Activated B cell treated with CpG ODN at 0.5 μM for 24 hours (primary cell): ENCODE results near the gene DPF3. TPM values are rescaled to one million over a fixed set of nuclear protein-coding genes. Genes with fewer than 3 reads are reported as not detected.

Experiments
- ATAC-seq: fragments of 200-7000 bp; cut with Tn5 transposase; one replicate; pipeline ENCODE4 v1.10.0; 2021; ENCODE audit warnings: low read depth, mild to moderate bottlenecking, moderate library complexity
- CTCF ChIA-PET: fragments of 350-600 bp; sonication (Branson Sonifier 250); formaldehyde crosslinking; loops from one replicate; lab custom pipeline; 2021; ENCODE audit warnings: antibody characterized with exemption; lab: Charles Lee
- POLR2A ChIA-PET: fragments of 350-600 bp; sonication (Branson Sonifier 250); formaldehyde crosslinking; loops from one replicate; lab custom pipeline; 2021; ENCODE audit warnings: antibody characterized with exemption; lab: Charles Lee
- DNase-seq: peaks from one replicate; pipeline ENCODE4 v3.0.0; 2022
- H3K27ac Mint-ChIP-seq: one replicate; pipeline ENCODE4 v1.8.0; 2020; ENCODE audit warnings: mixed read lengths
- H3K27me3 Mint-ChIP-seq: one replicate; pipeline ENCODE4 v1.8.0; 2021; ENCODE audit warnings: mixed read lengths
- H3K36me3 Mint-ChIP-seq: one replicate; pipeline ENCODE4 v1.8.0; 2021; ENCODE audit warnings: low read depth, mixed read lengths
- H3K4me1 Mint-ChIP-seq: one replicate; pipeline ENCODE4 v1.8.0; 2021; ENCODE audit warnings: mixed read lengths
- H3K4me3 Mint-ChIP-seq: one replicate; pipeline ENCODE4 v1.8.0; 2020; ENCODE audit warnings: mild to moderate bottlenecking, mixed read lengths
- H3K9me3 Mint-ChIP-seq: one replicate; pipeline ENCODE4 v1.8.0; 2020; ENCODE audit warnings: mixed read lengths
- CTCF ChIP-seq: fragments of 200-600 bp; IDR thresholded peaks from one replicate; pipeline ENCODE4 v1.8.0; 2022; ENCODE audit warnings: antibody characterized with exemption, mild to moderate bottlenecking
- intact Hi-C: fragments of 100-400 bp; cut with micrococcal nuclease; formaldehyde crosslinking; loops from one replicate; pipeline ENCODE4 v1.15.1; 2024
- total RNA-seq: library from RNA; stranded (reverse); gene quantifications from 2 replicates; pipeline ENCODE4 v1.2.3, GENCODE V29; 2022

DPF3 gene
- total RNA-seq, 1 donor from 2014 or later, result 3.5 TPM

GRCh38 chr14:72708708-72709475 lies 185.0 kb downstream of the DPF3 start:
- POLR2A ChIA-PET, result no interaction called here
- no peak for TF ChIP-seq CTCF
- no peak for ATAC-seq

GRCh38 chr14:72708222-72708621 lies 185.7 kb downstream of the DPF3 start:
- Mint-ChIP-seq H3K36me3 (peaks cover 25% of the 10 kb centered on the region), H3K4me1 (peaks cover 9% of the 10 kb centered on the region), H3K9me3 (no peaks in the 10 kb centered on the region), H3K27me3 (no peaks in the 10 kb centered on the region), H3K27ac (no peak overlapping the region), H3K4me3 (no peak overlapping the region)
- ChIA-PET CTCF (no interaction called here), POLR2A (no interaction called here)
- ATAC-seq, result no peak
- intact Hi-C loops, result no loop called here
- no peak for DNase-seq
- no peak for TF ChIP-seq CTCF

More at GRCh38 chr14:72708708-72709475, 185.0 kb downstream of the DPF3 start:
- H3K4me1 Mint-ChIP-seq, result peaks cover 16% of the 10 kb centered on the region
- no peak overlapping the region for H3K4me3 Mint-ChIP-seq
- H3K36me3 Mint-ChIP-seq, result peaks cover 25% of the 10 kb centered on the region
- no peaks in the 10 kb centered on the region for H3K27me3 Mint-ChIP-seq
- no peak overlapping the region for H3K27ac Mint-ChIP-seq
- no peaks in the 10 kb centered on the region for H3K9me3 Mint-ChIP-seq
- intact Hi-C loops, result no loop called here
- no peak for DNase-seq
- CTCF ChIA-PET, result no interaction called here

- Mint-ChIP-seq H3K9me3 (no peaks in the 10 kb centered on the region), H3K4me1 (peaks cover 2% of the 10 kb centered on the region), H3K27ac (no peak overlapping the region), H3K4me3 (no peak overlapping the region), H3K27me3 (no peaks in the 10 kb centered on the region), H3K36me3 (peaks cover 20% of the 10 kb centered on the region)
- TF ChIP-seq CTCF, result no peak
- DNase-seq, result no peak
- CTCF ChIA-PET, result no interaction called here
- POLR2A ChIA-PET, result no interaction called here
- no peak for ATAC-seq
- intact Hi-C loops, result no loop called here
Observed at GRCh38 chr14:72706485-72706884, 187.4 kb downstream of the DPF3 start.

GRCh38 chr14:72704502-72704901 lies 189.4 kb downstream of the DPF3 start:
- no peaks in the 10 kb centered on the region for H3K27me3 Mint-ChIP-seq
- intact Hi-C loops, result no loop called here
- H3K4me3 Mint-ChIP-seq, result no peak overlapping the region
- peaks cover 14% of the 10 kb centered on the region for H3K4me1 Mint-ChIP-seq
- peaks cover 12% of the 10 kb centered on the region for H3K36me3 Mint-ChIP-seq
- ATAC-seq (no peak), DNase-seq (no peak)
- no peak for TF ChIP-seq CTCF
- ChIA-PET POLR2A (no interaction called here), CTCF (no interaction called here)
- no peaks in the 10 kb centered on the region for H3K9me3 Mint-ChIP-seq
- no peak overlapping the region for H3K27ac Mint-ChIP-seq

- H3K36me3 Mint-ChIP-seq, result peaks cover 9% of the 10 kb centered on the region
- DNase-seq, result no peak
- H3K27ac Mint-ChIP-seq, result no peak overlapping the region
Observed at GRCh38 chr14:72701605-72702004, 192.3 kb downstream of the DPF3 start.

More at GRCh38 chr14:72701605-72702004, 192.3 kb downstream of the DPF3 start:
- H3K4me1 Mint-ChIP-seq, result peaks cover 15% of the 10 kb centered on the region
- H3K9me3 Mint-ChIP-seq, result no peaks in the 10 kb centered on the region
- ChIA-PET CTCF (no interaction called here), POLR2A (no interaction called here)
- intact Hi-C loops, result no loop called here
- H3K27me3 Mint-ChIP-seq, result no peaks in the 10 kb centered on the region
- TF ChIP-seq CTCF, result no peak
- H3K4me3 Mint-ChIP-seq, result no peak overlapping the region
- no peak for ATAC-seq
